Measurements from ENCODE around the gene GBF1. TPM values are rescaled to one million over a fixed set of nuclear protein-coding genes. Genes with fewer than 3 reads are reported as not detected.

Gene GBF1
- total and polyA plus RNA-seq, 2 of the 13 experiments (the other 11 are each of a cell fraction or from before 2014, with no cell fraction given) = 17.1 to 21.9 TPM

- no TSS peak for BruUV-seq (replicated peaks)
- Histone ChIP-seq H3K27me3 (ENCODE audit: control insufficient read depth in 1 of 2, insufficient read depth in 2 of 2, low read length in 2 of 2) (no peaks in the 10 kb centered on the region), H3K36me3 (replicated peaks in 1 of 2; ENCODE audit: control insufficient read depth in 1 of 2, insufficient read depth in 2 of 2, low read length in 2 of 2) (peaks cover 46 to 84% of the 10 kb centered on the region in 2 experiments), H3K79me2 (ENCODE audit: insufficient read depth, low read length) (no peaks in the 10 kb centered on the region), H4K20me1 (ENCODE audit: insufficient read depth, low read length) (no peaks in the 10 kb centered on the region), H3K4me2 (ENCODE audit: low read depth, low read length) (no peak overlapping the region), H3K9me3 (ENCODE audit: low read length) (no peaks in the 10 kb centered on the region), H3K9ac (ENCODE audit: insufficient read depth, low read depth, low read length) (no peak overlapping the region), H3K4me1 (ENCODE audit: insufficient read depth, low read length) (no peaks in the 10 kb centered on the region), H3K27ac (ENCODE audit: extremely low read length, insufficient read depth, low read length) (no peak overlapping the region), H3K4me3 (replicated peaks in 1 of 3; ENCODE audit: insufficient read depth in 1 of 3, low read depth in 2 of 3, low read length in 3 of 3) (no peak overlapping the region), H2AFZ (ENCODE audit: low read length) (no peak overlapping the region)
- TF ChIP-seq CREB1 (IDR thresholded peaks at IDR 0.05) (no peak), CREB1 (CRISPR knock-in tag; IDR thresholded peaks at IDR 0.05) (no peak), KLF12 (CRISPR knock-in tag; IDR thresholded peaks at IDR 0.05; ENCODE audit: borderline replicate concordance) (no peak), USF2 (IDR thresholded peaks at IDR 0.05; ENCODE audit: low read depth, low read length) (no peak), USF2 (CRISPR knock-in tag; IDR thresholded peaks at IDR 0.05; ENCODE audit: borderline replicate concordance) (no peak)
- in situ Hi-C loops (cut with HindIII; ENCODE audit: extremely low pct_ligation_motif_present, low pct_unique_long_range_greater_than_20kb) = no loop called here
- WGBS (ENCODE audit: low lambda C conversion rate) = 91% methylated on average over 3 of the region's 3 CpGs
- POLR2A ChIA-PET = no interaction called here
- FAIRE-seq = no peak
- CTCF ChIA-PET (ENCODE audit: low intra/inter-chr PET ratio, low total read pairs) = no interaction called here
- intact Hi-C loops (cut with micrococcal nuclease; ENCODE audit: unreplicated experiment) = no loop called here
- ATAC-seq = no peak
- DNase-seq (ENCODE audit: low spot score) = no peak
Observed at GRCh38 chr10:102368077-102368476, 122.7 kb downstream of the GBF1 start.

- H3K27ac ChIP-seq (ENCODE audit: extremely low read length, insufficient read depth, low read length) = no peak overlapping the region
- TSS peak; percentile 19 for BruUV-seq (replicated peaks)
- peaks cover 35 to 81% of the 10 kb centered on the region in 2 experiments for H3K36me3 ChIP-seq (replicated peaks in 1 of 2; ENCODE audit: control insufficient read depth in 1 of 2, insufficient read depth in 2 of 2, low read length in 2 of 2)
Observed at GRCh38 chr10:102371295-102371694, 126.0 kb downstream of the GBF1 start.

More at GRCh38 chr10:102371295-102371694, 126.0 kb downstream of the GBF1 start:
- Histone ChIP-seq H3K79me2 (ENCODE audit: insufficient read depth, low read length) (no peaks in the 10 kb centered on the region), H4K20me1 (ENCODE audit: insufficient read depth, low read length) (no peaks in the 10 kb centered on the region), H3K9me3 (ENCODE audit: low read length) (no peaks in the 10 kb centered on the region), H2AFZ (ENCODE audit: low read length) (no peak overlapping the region), H3K9ac (ENCODE audit: insufficient read depth, low read depth, low read length) (no peak overlapping the region), H3K27me3 (ENCODE audit: control insufficient read depth in 1 of 2, insufficient read depth in 2 of 2, low read length in 2 of 2) (no peaks in the 10 kb centered on the region), H3K4me2 (ENCODE audit: low read depth, low read length) (no peak overlapping the region), H3K4me3 (replicated peaks in 1 of 3; ENCODE audit: insufficient read depth in 1 of 3, low read depth in 2 of 3, low read length in 3 of 3) (no peak overlapping the region), H3K4me1 (ENCODE audit: insufficient read depth, low read length) (no peaks in the 10 kb centered on the region)
- CTCF ChIA-PET (ENCODE audit: low intra/inter-chr PET ratio, low total read pairs) = no interaction called here
- in situ Hi-C loops (cut with HindIII; ENCODE audit: extremely low pct_ligation_motif_present, low pct_unique_long_range_greater_than_20kb) (no loop called here), intact Hi-C loops (cut with micrococcal nuclease; ENCODE audit: unreplicated experiment) (no loop called here)
- ATAC-seq (no peak), DNase-seq (ENCODE audit: low spot score) (no peak), FAIRE-seq (no peak)
- POLR2A ChIA-PET = no interaction called here
- WGBS (ENCODE audit: low lambda C conversion rate) = 94% methylated on average over 2 of the region's 2 CpGs
- TF ChIP-seq TBP (CRISPR knock-in tag; IDR thresholded peaks at IDR 0.05) (no peak), ZNF570 (CRISPR knock-in tag; IDR thresholded peaks at IDR 0.05; ENCODE audit: borderline replicate concordance) (no peak), BCL3 (CRISPR knock-in tag; IDR thresholded peaks at IDR 0.05) (no peak), HNRNPK (IDR thresholded peaks at IDR 0.05; ENCODE audit: low read depth, low read length, poor library complexity, severe bottlenecking) (no peak), KAT7 (CRISPR knock-in tag; IDR thresholded peaks at IDR 0.05; ENCODE audit: borderline replicate concordance) (no peak)
